G401 (cell line): ENCODE data around the gene RETNLB. TPM values are rescaled to one million over a fixed set of nuclear protein-coding genes. Genes with fewer than 3 reads are reported as not detected.

Experiments
- DNase-seq: peaks from one replicate; pipeline ENCODE4 v3.0.0-alpha.2; 2015; ENCODE audit warnings: low spot score
- in situ Hi-C: cut with HindIII; loops from 2 replicates; pipeline ENCODE4 v1.10.0; 2016; ENCODE audit warnings: low sequenced_read_pairs, mixed read lengths
- total RNA-seq: library from RNA; depleted of rRNA; stranded (reverse); fragments of >200 nt; shearing (Covaris generic); gene quantifications from 2 replicates; pipeline ENCODE4 v1.2.3, GENCODE V29; 2014; rRNA removed

Gene RETNLB
- total RNA-seq = not detected in 2 replicates

GRCh38 chr3:108757404-108757982, at the start of gene RETNLB:
RETNLB (minus strand) TSS chr3:108757410; CDS start chr3:108757185, 225 bp downstream.
- no peak for DNase-seq
- in situ Hi-C loops = no loop called here

- in situ Hi-C loops = no loop called here
- DNase-seq = no peak
These were observed 49.1 kb upstream of the RETNLB start for GRCh38 chr3:108806316-108806715.

- no peak for DNase-seq
- in situ Hi-C loops = no loop called here
These were observed 47.8 kb upstream of the RETNLB start for GRCh38 chr3:108804966-108805365.

GRCh38 chr3:108804437-108804836, 47.2 kb upstream of the RETNLB start:
- DNase-seq = no peak
- in situ Hi-C loops = no loop called here

- no peak for DNase-seq
- in situ Hi-C loops = no loop called here
These were observed 34.3 kb upstream of the RETNLB start for GRCh38 chr3:108791473-108791872.

GRCh38 chr3:108780235-108780634, 23.0 kb upstream of the RETNLB start:
- DNase-seq = no peak
- in situ Hi-C loops = no loop called here

- DNase-seq = no peak
- in situ Hi-C loops = no loop called here
These were observed 22.3 kb upstream of the RETNLB start for GRCh38 chr3:108779496-108779895.

- DNase-seq = no peak
- in situ Hi-C loops = no loop called here
These were observed 18.4 kb upstream of the RETNLB start for GRCh38 chr3:108775649-108776048.

- in situ Hi-C loops = no loop called here
- no peak for DNase-seq
These were observed 10.0 kb upstream of the RETNLB start for GRCh38 chr3:108767253-108767652.

- in situ Hi-C loops = no loop called here
- no peak for DNase-seq
These were observed 1.5 kb downstream of the RETNLB start for GRCh38 chr3:108755686-108756085.

GRCh38 chr3:108744762-108745161, 12.4 kb downstream of the RETNLB start:
- DNase-seq = no peak
- in situ Hi-C loops = no loop called here

GRCh38 chr3:108742929-108743328, 14.3 kb downstream of the RETNLB start:
- no peak for DNase-seq
- in situ Hi-C loops = no loop called here

GRCh38 chr3:108736821-108737220, 20.4 kb downstream of the RETNLB start:
- no peak for DNase-seq
- in situ Hi-C loops = no loop called here

GRCh38 chr3:108728934-108729333, 28.3 kb downstream of the RETNLB start:
- DNase-seq = no peak
- in situ Hi-C loops = no loop called here

- DNase-seq = no peak
- in situ Hi-C loops = no loop called here
These were observed 29.1 kb downstream of the RETNLB start for GRCh38 chr3:108728105-108728504.

GRCh38 chr3:108724101-108724500, 33.1 kb downstream of the RETNLB start:
- in situ Hi-C loops = no loop called here
- no peak for DNase-seq

GRCh38 chr3:108722724-108723123, 34.5 kb downstream of the RETNLB start:
- in situ Hi-C loops = no loop called here

GRCh38 chr3:108719178-108719806, 37.9 kb downstream of the RETNLB start:
- no peak for DNase-seq
- in situ Hi-C loops = no loop called here

More at GRCh38 chr3:108722724-108723123, 34.5 kb downstream of the RETNLB start:
- no peak for DNase-seq

GRCh38 chr3:108718454-108718853, 38.8 kb downstream of the RETNLB start:
- in situ Hi-C loops = no loop called here
- DNase-seq = no peak

- in situ Hi-C loops = no loop called here
- DNase-seq = no peak
These were observed 43.4 kb downstream of the RETNLB start for GRCh38 chr3:108713816-108714215.

- in situ Hi-C loops = no loop called here
- no peak for DNase-seq
These were observed 44.1 kb downstream of the RETNLB start for GRCh38 chr3:108713009-108713516.
